NOMO-1 (cell line): ENCODE data around the gene GPSM3.
"Not testable (repeated sequence)": the region's sequence is repeated elsewhere in the genome, so short reads cannot be mapped to it uniquely, and the experiment has no call there.

Source experiments
- DNase-seq, 2 experiments: peaks; one replicate each; lab custom pipeline; 2025; ENCODE audit not compliant: unreplicated experiment in 2 of 2; lab: John Stamatoyannopoulos, UW

GPSM3 gene

DNA sequence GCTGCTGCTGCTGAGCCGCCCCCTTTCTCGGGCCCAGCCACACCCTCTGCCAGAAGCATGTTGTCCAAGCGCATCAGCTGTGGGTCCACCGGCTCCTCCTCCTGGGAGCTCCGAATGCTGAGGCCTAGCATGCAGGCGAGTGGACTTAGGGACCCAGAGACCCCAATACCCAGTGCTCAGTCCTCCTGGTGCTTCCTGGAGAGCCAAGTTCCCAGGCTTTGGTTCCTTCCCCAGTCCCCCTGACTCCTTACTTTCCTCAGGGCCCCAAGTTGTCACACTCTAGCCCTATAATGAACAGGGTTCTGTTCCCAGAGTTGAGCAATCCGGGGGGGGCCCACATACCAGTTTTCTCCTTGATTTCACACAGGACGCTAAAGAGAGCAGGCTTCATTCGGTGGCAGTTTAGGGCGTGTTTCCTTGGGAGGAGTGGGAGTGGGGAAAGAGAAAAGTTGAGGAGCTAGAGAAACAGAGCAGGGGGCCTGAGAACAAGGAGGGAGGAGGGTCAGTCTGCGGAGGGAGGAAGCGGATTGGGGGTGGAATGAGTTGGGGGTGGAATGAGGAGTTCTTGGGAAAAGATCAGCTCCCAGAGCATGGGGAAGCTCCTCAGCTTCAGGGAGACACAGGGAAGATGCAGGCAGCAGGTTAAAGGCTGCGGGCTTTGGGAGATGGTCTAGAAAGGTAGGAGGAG is 3.9 kb downstream of the GPSM3 start:
- DNase-seq, result no peak

DNA sequence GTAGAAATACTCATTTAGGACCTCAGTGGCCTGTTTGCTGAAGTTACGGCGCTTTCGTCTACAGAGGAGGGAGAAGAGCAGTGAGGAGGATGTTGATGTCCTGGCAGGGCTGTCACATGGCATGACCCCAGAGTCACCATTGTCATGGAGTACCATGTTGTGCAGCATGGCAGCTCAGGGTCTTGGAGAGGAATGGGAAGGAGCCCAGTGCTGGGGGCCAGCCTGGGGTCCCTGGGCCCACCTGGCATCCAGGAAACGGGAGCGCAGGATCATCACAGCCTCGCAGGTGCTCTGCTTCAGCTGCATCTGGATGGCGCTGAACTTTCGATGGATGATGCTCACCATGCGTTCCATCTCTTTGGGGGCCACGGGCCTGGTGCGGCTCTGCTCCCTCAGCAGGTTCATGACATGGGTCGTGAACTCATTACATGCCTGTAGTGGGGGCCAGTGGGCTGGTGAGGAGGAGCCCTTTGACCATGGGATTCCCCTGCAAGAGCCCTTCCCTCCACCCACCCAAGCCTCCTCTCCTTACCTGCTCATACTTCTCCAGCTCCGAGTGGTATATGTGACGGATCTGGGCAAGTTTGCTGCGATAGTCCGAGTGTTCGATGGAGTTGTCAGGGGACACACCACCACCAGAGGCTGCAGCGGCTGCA is 4.6 kb downstream of the GPSM3 start:
- DNase-seq, result not testable (repeated sequence)

DNA sequence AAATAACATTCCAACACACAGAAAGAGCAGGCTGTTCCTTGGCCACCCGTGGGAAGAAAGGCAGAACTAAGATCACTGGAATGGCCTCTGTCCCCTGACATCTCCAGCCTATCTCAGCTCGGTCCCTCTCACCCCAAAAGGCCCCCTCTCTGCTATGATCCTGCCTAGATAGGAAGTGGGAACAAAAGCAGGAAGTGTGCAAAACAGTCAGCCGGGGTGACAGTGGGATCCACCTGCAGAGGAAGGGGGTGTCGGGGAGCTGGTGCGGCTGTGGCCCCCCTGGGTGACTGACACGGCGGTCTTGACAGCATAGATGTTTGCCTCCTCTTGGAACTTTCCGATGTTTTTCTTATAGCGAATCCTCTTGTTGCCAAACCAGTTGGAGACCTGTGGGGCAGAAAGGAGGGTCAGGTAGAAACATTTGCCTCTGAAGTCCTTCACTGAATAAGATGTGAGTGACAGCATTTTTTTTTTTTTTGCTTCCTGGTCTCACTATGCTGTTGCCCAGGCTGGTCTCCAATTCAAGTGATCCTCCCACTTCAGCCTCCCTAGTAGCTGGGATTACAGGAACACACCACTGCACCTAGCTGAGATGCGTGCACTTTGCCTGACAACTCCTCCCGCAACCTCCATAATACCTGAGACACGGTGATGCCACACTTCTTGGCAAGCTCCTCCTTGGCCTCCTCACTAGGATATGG is 5.3 kb downstream of the GPSM3 start:
- DNase-seq, result no peak

DNA sequence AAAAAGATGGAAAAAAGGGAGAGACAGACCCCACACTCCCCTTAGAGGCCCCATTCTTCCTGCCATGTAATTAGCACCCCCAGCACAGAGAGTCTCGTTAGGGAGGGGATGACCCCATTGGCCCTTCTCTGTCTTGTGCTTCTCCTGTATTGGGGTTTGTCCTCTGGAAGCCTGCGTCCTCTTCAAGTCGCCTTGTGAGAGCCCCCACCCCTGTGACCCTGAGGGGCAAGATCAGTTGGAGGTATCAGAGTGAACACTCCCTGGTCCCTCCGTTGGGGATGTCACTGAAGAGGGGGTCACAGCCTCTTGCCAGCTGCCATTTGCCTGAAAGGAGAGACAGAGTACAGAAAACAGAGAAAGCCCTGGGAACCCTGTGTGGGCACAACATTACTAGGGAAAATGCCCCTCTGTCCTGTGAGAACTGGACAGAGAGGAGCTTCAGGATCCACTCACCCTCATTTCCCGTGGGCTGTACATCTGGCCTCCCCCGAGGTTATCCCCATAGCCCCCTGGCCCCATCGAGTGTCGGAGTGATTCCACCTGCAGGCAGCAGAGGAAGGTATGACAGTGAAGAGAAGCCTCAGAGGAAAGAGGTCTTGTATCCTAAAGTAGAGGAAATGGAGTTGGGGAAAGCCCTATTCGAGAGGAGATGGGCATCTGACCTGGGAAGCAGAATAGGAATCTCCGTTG is 6.1 kb downstream of the GPSM3 start:
- DNase-seq, result not testable (repeated sequence)

DNA sequence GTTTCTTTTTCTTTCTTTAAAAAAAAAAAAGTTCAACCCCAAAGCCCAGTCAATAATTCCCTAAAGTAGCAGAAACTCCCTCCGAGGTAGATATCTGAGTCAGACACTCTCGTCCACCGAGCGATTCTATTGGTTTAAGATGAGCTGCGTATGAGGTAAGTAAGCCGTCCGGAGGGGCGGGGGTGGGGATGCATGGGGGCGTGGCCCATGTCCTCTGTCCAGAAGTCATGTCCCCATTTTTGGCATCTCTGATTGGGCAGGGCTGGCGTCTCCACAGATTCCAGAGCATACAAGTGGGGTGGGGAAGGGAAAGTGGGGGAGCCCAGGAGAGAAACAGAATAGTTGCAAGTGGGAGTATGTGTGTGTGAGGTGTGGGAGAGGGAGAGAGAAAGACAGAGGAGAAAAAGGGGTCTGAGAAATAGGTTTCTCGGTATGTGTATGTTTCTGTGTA is 6.7 kb downstream of the GPSM3 start:
- peak; percentile 31 to 66 for DNase-seq

DNA sequence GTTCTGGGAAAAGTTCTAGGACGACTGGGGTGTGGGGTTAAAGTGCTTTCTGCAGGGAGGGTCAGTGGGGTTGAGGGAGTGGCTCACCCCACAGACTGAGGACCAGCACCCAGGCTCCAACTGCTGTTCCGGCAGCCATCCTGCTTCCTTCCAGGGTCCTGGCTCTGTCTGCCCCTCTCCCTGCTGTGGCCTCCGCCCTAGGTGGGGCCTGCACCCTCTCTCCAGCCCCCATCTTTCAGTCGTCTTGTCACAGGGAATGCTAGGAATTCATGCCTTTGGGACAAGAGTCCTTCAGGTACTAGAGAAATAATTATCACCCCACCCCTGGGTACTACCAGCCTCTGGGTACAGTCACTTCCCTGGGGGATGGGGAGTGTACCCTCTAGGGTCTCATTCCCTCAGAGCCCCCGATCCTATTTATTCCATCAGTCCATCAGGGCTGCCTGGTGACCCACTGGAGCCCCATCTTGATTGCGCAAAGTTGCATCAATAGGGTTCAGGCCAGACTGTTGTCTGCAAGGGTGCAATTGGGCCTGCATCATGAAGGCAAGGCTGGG is 8.3 kb downstream of the GPSM3 start, which contains the start of gene AGER:
Gene AGER (minus strand): TSS at position 170 of the 557 bp plus-strand sequence. CDS start 31 bp downstream, at position 139.
- no peak for DNase-seq

DNA sequence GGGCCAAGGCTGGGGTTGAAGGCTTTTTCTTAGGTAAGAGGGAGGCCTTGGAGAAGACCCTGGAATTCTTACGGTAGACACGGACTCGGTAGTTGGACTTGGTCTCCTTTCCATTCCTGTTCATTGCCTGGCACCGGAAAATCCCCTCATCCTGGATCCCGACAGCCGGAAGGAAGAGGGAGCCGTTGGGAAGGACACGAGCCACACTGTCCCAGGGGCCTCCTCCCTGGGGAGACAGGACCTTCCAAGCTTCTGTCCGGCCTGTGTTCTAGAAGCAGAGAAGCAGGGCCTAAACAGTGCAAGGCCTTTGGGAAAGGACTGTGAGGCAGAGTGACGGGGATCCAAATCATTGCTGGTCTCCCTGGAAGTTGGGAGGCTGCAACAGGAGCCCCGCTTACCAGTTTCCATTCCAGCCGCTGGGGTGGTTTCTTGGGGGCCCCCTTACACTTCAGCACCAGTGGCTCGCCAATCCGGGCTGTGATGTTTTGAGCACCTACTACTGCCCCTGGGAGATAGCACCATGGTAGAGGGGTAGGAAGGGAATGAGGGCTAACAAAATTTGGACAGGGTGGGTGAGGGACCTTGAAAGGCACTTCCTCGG is 8.9 kb downstream of the GPSM3 start:
- no peak for DNase-seq

DNA sequence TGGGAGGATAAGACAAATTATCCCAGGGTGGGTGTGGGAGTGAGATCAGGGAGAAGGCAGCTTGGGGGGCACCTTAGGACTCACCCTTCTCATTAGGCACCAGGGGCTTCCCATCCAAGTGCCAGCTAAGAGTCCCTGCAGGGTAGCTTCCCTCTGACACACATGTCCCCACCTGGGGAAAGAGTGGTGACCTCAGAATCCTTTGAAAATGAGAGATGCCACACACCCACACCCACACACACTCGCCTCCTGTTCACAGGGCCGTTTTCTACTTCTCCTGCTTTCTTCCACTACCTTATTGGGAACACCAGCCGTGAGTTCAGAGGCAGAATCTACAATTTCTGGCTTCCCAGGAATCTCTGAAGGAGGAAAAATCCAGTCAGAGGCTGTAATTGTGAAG is 9.4 kb downstream of the GPSM3 start:
- DNase-seq, result no peak

DNA sequence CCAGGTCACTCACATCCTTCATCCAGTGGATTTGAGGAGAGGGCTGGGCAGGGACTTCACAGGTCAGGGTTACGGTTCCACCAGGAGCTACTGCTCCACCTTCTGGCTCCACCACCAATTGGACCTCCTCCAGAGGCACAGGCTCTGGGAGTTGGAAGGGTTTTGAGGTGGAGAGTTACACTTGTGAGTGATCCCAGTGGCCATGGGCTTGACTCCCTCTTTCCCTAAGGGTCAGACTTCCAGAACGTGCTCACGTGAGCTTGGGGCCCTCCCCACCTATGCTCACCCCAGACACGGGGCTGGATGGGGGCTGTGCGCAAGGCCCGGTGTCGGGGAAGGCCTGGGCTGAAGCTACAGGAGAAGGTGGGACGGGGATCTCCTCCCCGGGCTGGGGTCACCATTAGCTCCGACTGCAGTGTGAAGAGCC is 9.9 kb downstream of the GPSM3 start:
- no peak for DNase-seq

DNA sequence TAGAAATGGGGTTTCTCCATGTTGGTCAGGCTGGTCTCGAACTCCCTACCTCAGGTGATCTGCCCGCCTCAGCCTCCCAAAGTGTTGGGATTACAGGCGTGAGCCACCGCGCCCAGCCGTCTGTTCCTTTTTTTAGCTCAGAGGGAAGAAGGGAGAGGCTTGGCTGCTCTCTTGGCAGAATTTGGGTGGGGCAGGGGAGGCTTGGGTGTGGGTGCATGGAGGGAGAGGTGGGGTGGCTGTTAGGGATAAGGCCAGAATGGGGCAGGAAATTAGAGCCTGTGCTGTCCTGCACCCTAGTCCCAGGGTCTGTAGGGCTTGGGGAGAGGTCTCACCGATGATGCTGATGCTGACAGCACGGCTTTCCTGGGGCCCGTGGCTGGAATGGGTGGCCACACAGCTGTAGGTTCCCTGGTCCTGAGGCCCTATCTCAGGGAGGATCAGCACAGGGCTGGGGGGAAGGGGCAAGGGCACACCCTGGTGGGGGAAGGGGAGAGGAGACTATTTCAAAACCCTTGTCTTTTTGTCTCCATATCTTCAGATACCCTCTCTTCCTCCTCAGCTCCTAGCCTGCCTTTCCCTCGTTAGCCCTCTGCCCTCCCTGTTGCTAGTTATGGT is 10.4 kb downstream of the GPSM3 start:
- DNase-seq, result no peak

DNA sequence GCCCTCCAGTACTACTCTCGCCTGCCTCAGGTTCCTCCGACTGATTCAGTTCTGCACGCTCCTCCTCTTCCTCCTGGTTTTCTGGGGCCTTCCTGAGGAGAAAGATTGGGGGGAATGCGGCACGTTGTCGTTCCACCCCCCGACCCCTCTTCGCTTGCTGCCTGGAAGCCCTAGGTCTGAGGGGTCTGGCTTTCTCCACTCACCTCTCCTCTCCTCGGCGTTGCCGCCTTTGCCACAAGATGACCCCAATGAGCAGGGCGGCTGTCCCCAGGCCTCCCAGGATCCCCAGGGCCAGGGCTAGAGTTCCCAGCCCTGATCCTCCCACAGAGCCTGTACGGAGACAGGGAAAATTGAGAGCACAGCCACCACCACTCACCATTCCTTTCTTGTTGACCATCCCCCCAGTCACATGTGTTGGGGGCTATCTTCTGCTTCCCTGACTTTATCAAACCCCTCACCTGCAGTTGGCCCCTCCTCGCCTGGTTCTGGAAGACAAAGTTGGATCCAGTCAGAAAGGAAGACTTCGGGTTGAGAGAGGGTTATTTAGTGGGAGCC is 11.2 kb downstream of the GPSM3 start:
- DNase-seq, result no peak

DNA sequence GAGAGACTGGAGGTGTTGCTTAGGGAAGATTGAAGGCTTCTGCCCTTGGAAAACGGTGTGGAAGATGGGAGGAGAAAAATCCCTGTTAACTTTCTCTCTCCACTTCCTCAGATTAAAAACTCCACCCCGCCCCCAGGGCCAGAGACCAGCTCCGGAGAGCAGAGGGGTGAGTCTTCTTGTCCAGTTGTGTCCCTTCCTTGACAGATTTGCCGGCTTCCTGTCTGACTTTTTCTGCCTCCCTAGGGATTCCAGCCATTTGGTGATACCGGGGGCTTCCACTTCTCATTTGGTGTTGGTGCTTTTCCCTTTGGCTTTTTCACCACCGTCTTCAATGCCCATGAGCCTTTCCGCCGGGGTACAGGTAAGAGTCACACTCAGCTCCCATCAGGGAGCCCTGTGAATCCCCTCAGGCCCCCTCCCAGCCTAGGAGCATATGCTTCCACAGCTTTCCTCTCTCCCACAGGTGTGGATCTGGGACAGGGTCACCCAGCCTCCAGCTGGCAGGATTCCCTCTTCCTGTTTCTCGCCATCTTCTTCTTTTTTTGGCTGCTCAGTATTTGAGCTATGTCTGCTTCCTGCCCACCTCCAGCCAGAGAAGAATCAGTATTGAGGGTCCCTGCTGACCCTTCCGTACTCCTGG is 12.6 kb downstream of the GPSM3 start:
- DNase-seq, result no peak

DNA sequence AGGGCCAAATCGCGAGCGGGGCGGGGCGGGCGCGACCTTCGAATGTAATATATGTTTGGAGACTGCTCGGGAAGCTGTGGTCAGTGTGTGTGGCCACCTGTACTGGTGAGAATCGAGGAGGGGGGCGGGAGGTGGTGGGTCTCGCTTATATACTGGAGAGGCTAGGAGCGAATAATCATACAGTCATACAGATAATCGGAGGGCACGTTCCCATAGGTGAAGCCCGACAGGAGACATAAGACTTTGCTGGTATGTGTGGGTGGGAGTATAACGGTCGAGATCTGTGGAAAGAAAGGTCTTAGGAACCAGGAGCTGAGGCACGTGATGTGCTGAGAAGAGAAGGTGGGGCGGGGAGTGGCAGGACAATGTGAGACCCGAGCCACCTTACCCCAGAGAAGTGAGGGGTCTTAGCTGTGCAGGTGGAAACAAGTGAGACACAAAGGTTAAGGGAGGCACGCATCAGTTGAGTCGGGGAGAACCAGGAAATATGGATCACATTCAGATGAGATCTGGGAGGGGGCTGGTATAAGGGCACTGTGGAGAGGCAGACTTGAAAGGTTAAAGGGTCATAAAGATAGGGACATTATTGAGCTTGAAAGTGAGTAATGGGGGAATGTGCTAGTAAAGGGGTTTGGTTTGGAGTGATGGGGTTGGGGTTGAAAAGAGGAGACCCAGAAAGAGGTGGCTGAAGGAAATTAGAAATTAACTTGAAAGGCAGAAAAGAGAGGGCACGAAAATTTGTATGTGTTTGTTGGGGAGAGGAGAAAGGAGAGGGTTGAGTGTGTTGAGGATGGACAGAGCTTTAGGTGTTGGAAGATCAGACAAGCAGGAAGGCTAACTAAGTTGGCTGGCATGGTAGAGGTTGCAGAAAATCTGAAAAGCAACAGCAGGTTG is 13.6 kb downstream of the GPSM3 start:
- no peak for DNase-seq

DNA sequence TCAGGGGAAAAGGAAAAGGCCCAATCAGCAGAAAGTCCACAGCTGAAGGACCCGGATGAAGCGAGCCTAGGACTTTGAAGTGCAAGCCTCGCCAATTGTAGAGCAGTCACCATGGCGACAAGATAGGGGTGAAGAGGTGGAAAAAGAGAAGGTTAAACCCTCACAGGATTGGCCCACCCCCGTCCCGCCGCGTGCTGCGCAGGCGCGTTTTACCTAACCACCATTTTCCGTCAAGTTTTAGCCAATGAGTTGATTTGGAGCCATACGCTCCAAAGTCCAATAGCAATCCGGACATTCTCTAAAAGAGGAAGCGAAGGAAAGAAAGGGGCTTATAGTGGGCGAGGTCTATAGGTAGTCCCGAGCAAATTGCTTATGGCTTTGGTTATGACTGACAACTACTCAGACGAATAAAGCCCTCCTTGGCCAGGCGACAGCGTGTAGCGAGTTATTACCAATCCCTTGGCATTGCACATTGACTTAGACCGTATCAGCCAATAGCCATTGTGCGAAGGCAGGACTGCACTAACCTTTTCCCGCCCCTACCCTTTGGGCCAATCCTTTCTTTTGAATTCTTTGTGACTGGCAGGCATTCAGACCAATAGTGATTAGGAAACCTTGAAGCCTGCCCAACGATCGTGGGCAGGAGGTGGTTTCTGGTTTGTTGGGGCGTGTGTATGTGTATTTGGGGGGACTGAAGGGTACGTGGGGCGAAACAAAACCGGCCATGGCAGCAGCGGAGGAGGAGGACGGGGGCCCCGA is 14.5 kb downstream of the GPSM3 start, which contains the start of gene RNF5:
Gene RNF5 (plus strand): TSS at position 618 of the 759 bp plus-strand sequence. CDS start 107 bp downstream, at position 725.
- peak; percentile 99 to 100 for DNase-seq

DNA sequence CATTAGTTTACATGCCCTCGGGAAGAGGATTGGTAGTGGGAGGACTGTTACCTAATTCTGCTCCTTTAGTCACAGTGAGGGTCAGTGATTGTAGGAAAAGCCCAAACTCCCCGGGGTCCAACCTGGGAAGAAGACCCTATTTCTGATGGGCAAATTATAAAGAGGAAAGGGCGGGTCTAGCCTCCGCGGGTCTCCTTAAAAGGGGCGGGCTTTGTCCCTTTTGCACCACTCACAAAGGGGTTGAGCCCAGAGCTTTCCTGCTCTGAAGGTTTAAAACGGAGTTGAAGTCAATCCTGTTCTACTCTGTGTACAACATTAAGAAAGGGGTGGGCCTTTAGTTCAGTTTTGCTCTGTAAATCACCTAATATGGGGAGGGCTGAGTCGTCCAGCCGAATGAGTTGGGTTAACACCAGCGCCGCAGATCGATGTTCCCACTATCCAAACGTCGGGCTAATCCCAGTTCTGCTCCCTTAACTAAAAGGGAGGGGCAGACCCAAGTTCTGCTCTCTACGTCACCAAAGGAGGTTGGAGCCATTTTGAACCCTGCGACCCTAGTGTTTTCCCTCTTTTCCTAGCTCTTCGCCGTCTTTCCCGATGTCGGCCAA is 15.2 kb downstream of the GPSM3 start:
- peak in 1 of 2 experiments; percentile 63 for DNase-seq

DNA sequence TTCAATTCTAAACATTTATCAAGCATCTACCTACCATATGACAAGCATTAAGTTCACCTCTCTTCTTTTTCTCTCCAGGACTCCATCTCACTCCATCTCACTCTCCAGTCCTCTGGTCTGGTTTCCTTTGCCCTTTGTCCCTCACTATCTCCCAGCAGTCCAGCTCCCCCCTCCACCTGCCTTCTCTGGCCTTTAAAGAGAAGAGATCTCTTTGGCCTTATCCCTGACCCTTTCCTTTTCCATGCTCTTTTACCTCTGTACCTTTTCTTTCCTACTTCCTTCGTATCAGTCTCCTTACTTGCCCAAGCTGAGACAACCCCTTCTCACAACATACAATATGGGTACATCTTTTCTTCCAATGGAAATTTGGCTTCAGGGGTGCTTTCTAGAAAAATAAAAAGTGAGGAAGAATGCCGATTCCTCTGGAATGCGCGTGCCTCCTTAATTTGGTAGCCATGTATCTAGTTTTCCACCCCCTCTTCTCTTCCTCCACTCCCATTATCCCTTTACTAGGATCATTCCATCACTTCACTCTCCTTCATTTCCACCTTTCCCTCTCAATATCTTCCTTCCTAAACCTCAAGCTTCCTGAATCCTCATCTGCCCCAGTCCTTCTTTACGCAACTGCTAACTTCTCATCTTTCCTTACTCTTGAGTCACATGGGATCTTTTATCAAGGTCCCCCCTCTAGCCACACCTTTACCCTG is 15.8 kb downstream of the GPSM3 start:
- DNase-seq, result no peak
